Left ventricle myocardium inferior (tissue), 1 donor: ENCODE data around the gene DONSON. TPM values are rescaled to one million over a fixed set of nuclear protein-coding genes. Genes with fewer than 3 reads are reported as not detected.
A peak's percentile ranks its signal among the peaks of the same experiment; 100 is the strongest.
"Not testable (repeated sequence)": the region's sequence is repeated elsewhere in the genome, so short reads cannot be mapped to it uniquely, and the experiment has no call there.

Source experiments
- DNase-seq: peaks from one replicate; pipeline ENCODE4 v3.0.0-alpha.2; 2020
- H3K27ac ChIP-seq: fragments of 200-600 bp; replicated peaks from 2 replicates; pipeline ENCODE4 v1.8.0; 2021
- H3K27me3 ChIP-seq: fragments of 200-600 bp; 2 replicates; pipeline ENCODE4 v1.8.0; 2021; ENCODE audit warnings: low read depth
- H3K36me3 ChIP-seq: fragments of 200-600 bp; 2 replicates; pipeline ENCODE4 v1.8.0; 2021
- H3K4me1 ChIP-seq: fragments of 200-600 bp; 2 replicates; pipeline ENCODE4 v1.8.0; 2021
- H3K4me3 ChIP-seq: fragments of 200-600 bp; 2 replicates; pipeline ENCODE4 v1.8.0; 2021; ENCODE audit warnings: mild to moderate bottlenecking, moderate library complexity
- H3K9me3 ChIP-seq: fragments of 200-600 bp; replicated peaks from 2 replicates; pipeline ENCODE4 v1.8.0; 2021
- intact Hi-C: fragments of 100-400 bp; cut with micrococcal nuclease; formaldehyde crosslinking; loops from one replicate; pipeline ENCODE4 v1.11.0; 2022
- long read RNA-seq: library from polyadenylated mRNA; unstranded; transcript quantifications from one replicate; pipeline ENCODE4 v2.0.0, GENCODE V29; 2021
- total RNA-seq: library from RNA; stranded (reverse); fragmentation: NEBNext Ultra II Directional; extraction: Animal tissue kit (Norgen Biotek cat#: 25700); gene quantifications from one replicate; pipeline ENCODE4 v1.2.1, GENCODE V29; 2021
- TF ChIP-seq, protein P1 (sequence below): fragments of 200-600 bp; IDR thresholded peaks from 2 replicates; pipeline ENCODE4 v1.8.0; 2021; ENCODE audit warnings: antibody characterized with exemption, mild to moderate bottlenecking, borderline replicate concordance
- donor health status: DM: no; HTN: yes; CAD: no; lungs with severe emphysema.

The DONSON gene, protein sequence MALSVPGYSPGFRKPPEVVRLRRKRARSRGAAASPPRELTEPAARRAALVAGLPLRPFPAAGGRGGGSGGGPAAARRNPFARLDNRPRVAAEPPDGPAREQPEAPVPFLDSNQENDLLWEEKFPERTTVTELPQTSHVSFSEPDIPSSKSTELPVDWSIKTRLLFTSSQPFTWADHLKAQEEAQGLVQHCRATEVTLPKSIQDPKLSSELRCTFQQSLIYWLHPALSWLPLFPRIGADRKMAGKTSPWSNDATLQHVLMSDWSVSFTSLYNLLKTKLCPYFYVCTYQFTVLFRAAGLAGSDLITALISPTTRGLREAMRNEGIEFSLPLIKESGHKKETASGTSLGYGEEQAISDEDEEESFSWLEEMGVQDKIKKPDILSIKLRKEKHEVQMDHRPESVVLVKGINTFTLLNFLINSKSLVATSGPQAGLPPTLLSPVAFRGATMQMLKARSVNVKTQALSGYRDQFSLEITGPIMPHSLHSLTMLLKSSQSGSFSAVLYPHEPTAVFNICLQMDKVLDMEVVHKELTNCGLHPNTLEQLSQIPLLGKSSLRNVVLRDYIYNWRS
- 6.9 TPM for total RNA-seq
- long read RNA-seq, transcript DONSON-201 (10 exons, 2,170 nt): major isoform, 9 of 20 reads
- long read RNA-seq, partial matches to known transcripts: 2 of 20 reads
- long read RNA-seq, other reads (novel, unspliced or antisense): 7 of 20 reads

GRCh38 chr21:33588485-33589335, at the start of gene DONSON:
DONSON (minus strand) TSS chr21:33588684; CDS start chr21:33588641, 43 bp downstream.
- intact Hi-C loops: no loop called here
- peak; percentile 87 for DNase-seq
- TF ChIP-seq, protein P1, sequence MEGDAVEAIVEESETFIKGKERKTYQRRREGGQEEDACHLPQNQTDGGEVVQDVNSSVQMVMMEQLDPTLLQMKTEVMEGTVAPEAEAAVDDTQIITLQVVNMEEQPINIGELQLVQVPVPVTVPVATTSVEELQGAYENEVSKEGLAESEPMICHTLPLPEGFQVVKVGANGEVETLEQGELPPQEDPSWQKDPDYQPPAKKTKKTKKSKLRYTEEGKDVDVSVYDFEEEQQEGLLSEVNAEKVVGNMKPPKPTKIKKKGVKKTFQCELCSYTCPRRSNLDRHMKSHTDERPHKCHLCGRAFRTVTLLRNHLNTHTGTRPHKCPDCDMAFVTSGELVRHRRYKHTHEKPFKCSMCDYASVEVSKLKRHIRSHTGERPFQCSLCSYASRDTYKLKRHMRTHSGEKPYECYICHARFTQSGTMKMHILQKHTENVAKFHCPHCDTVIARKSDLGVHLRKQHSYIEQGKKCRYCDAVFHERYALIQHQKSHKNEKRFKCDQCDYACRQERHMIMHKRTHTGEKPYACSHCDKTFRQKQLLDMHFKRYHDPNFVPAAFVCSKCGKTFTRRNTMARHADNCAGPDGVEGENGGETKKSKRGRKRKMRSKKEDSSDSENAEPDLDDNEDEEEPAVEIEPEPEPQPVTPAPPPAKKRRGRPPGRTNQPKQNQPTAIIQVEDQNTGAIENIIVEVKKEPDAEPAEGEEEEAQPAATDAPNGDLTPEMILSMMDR: peak; percentile 37

GRCh38 chr21:33634254-33634653, 45.8 kb upstream of the DONSON start:
- Histone ChIP-seq H3K4me3 (no peak overlapping the region), H3K27me3 (no peaks in the 10 kb centered on the region), H3K4me1 (no peaks in the 10 kb centered on the region), H3K9me3 (no peaks in the 10 kb centered on the region), H3K27ac (no peak overlapping the region), H3K36me3 (peaks cover 22% of the 10 kb centered on the region)
- intact Hi-C loops: no loop called here
- TF ChIP-seq, protein P1: no peak
- no peak for DNase-seq

More at GRCh38 chr21:33588485-33589335, at the start of gene DONSON:
- Histone ChIP-seq H3K36me3 (peaks cover 8% of the 10 kb centered on the region), H3K9me3 (no peaks in the 10 kb centered on the region), H3K4me1 (peaks cover 23% of the 10 kb centered on the region), H3K27me3 (no peaks in the 10 kb centered on the region), H3K4me3 (peak within 1 kb of the TSS; percentile 90), H3K27ac (peak within 1 kb of the TSS; percentile 90)

GRCh38 chr21:33626151-33626550, 37.7 kb upstream of the DONSON start:
- H3K36me3 ChIP-seq: peaks cover 54% of the 10 kb centered on the region
- H3K27me3 ChIP-seq, H3K9me3 ChIP-seq, H3K4me3 ChIP-seq, intact Hi-C loops, H3K27ac ChIP-seq, DNase-seq, H3K4me1 ChIP-seq: not testable (repeated sequence)

DNA sequence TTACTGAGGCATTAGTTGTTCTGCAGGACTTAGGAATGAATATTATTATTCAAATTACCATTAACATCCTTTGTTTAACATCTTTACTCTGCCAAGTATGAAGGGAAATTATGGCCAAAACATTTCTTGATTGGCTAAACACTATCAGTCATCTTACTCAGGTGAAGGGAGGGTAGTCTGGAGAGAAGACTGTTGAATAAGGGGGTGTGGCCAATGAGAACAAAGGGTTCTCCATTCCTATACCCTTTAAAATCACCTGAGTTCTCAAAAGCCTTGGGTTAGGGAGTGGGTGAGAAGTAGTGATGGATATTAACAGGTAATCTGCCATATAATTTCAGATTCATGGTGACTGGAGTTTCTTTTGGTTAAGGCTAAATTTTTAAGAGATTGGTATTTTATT, 33.8 kb upstream of the DONSON start:
- H3K9me3 ChIP-seq: no peaks in the 10 kb centered on the region
- peaks cover 49% of the 10 kb centered on the region for H3K36me3 ChIP-seq
- no peaks in the 10 kb centered on the region for H3K27me3 ChIP-seq
- DNase-seq: no peak
- H3K27ac ChIP-seq: no peak overlapping the region
- H3K4me1 ChIP-seq: no peaks in the 10 kb centered on the region
- intact Hi-C loops: no loop called here
- TF ChIP-seq, protein P1: no peak
- no peak overlapping the region for H3K4me3 ChIP-seq

GRCh38 chr21:33619726-33620125, 31.2 kb upstream of the DONSON start:
- intact Hi-C loops: no loop called here
- H3K36me3 ChIP-seq: peaks cover 63% of the 10 kb centered on the region

More at GRCh38 chr21:33619726-33620125, 31.2 kb upstream of the DONSON start:
- H3K27me3 ChIP-seq: no peaks in the 10 kb centered on the region
- no peak overlapping the region for H3K27ac ChIP-seq
- H3K4me1 ChIP-seq: no peaks in the 10 kb centered on the region
- no peaks in the 10 kb centered on the region for H3K9me3 ChIP-seq
- no peak for DNase-seq
- no peak overlapping the region for H3K4me3 ChIP-seq
- TF ChIP-seq, protein P1: no peak
